ENCODE measurements around the gene DMWD. TPM values are rescaled to one million over a fixed set of nuclear protein-coding genes. Genes with fewer than 3 reads are reported as not detected.
A peak's percentile ranks its signal among the peaks of the same experiment; 100 is the strongest.

The DMWD gene
- total and polyA plus RNA-seq, 2 of the 13 experiments (the other 11 are each of a cell fraction or from before 2014, with no cell fraction given) = 10.3 to 14.9 TPM

DNA sequence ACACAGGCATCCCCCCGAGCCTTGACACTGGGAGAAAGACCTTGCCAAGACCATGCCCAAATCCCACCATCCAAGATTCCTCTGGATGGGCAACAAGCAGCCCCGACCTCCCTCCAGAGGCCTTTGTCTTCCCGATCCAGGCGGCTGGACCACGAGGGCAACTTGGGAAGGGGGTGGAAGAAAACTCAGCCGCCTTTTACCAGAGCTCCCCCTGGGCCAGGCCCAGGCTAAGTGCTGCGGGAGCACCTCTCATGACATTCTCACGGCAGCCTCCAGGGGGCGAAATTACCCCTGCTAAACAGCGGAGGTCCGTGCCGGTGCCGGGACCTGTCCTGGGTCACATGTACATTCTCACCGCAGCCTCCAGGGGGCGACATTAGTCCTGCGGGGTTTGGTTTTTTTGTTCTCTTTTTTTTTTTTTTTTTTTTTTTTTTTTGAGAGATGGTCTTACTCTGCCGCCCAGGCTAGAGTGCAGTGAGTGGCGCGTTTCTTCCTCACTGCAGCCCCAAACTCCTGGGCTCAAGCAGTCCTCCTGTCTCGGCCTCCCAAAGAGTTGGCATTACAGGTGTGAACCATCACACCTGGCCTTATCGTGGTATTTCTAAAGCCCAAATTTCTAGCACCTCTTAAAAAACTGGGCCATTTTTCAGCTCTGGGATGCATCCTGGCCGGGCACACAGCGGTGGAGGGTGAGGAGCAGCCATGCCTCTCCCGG, 24.5 kb upstream of the DMWD start (continued):
- no peak for TF ChIP-seq ZZZ3 (CRISPR knock-in tag; IDR thresholded peaks at IDR 0.05; ENCODE audit: borderline replicate concordance)
- no peak; the same call in 1 of the 2 replicates for TF ChIP-seq ZNF124 (CRISPR knock-in tag; IDR thresholded peaks at IDR 0.05)
- TF ChIP-seq, protein P1, sequence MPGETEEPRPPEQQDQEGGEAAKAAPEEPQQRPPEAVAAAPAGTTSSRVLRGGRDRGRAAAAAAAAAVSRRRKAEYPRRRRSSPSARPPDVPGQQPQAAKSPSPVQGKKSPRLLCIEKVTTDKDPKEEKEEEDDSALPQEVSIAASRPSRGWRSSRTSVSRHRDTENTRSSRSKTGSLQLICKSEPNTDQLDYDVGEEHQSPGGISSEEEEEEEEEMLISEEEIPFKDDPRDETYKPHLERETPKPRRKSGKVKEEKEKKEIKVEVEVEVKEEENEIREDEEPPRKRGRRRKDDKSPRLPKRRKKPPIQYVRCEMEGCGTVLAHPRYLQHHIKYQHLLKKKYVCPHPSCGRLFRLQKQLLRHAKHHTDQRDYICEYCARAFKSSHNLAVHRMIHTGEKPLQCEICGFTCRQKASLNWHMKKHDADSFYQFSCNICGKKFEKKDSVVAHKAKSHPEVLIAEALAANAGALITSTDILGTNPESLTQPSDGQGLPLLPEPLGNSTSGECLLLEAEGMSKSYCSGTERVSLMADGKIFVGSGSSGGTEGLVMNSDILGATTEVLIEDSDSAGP (CRISPR knock-in tag; IDR thresholded peaks at IDR 0.05; ENCODE audit: borderline replicate concordance) = peak; percentile 75; the same call in 1 of the 2 replicates
- TF ChIP-seq MTA1 (CRISPR knock-in tag; IDR thresholded peaks at IDR 0.05; ENCODE audit: borderline replicate concordance) = no peak
- no peak for TF ChIP-seq CCAR2 (optimal IDR thresholded peaks at IDR 0.05; ENCODE audit: low read depth, low read length)
- TF ChIP-seq ZFYVE20 (CRISPR knock-in tag; IDR thresholded peaks at IDR 0.05; ENCODE audit: borderline replicate concordance, low read depth) = no peak
- no peak for TF ChIP-seq ZNF549 (CRISPR knock-in tag; IDR thresholded peaks at IDR 0.05)
- TF ChIP-seq EZH2 (conservative IDR thresholded peaks at IDR 0.05; ENCODE audit: low read depth, low read length) = no peak
- no peak for TF ChIP-seq GATA4 (IDR thresholded peaks at IDR 0.05; ENCODE audit: borderline replicate concordance, low read depth)
- TF ChIP-seq, protein P2, sequence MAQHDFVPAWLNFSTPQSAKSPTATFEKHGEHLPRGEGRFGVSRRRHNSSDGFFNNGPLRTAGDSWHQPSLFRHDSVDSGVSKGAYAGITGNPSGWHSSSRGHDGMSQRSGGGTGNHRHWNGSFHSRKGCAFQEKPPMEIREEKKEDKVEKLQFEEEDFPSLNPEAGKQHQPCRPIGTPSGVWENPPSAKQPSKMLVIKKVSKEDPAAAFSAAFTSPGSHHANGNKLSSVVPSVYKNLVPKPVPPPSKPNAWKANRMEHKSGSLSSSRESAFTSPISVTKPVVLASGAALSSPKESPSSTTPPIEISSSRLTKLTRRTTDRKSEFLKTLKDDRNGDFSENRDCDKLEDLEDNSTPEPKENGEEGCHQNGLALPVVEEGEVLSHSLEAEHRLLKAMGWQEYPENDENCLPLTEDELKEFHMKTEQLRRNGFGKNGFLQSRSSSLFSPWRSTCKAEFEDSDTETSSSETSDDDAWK (CRISPR knock-in tag; IDR thresholded peaks at IDR 0.05) = no peak
- TF ChIP-seq JUND (CRISPR knock-in tag; IDR thresholded peaks at IDR 0.05) = no peak
- TF ChIP-seq, protein P3, sequence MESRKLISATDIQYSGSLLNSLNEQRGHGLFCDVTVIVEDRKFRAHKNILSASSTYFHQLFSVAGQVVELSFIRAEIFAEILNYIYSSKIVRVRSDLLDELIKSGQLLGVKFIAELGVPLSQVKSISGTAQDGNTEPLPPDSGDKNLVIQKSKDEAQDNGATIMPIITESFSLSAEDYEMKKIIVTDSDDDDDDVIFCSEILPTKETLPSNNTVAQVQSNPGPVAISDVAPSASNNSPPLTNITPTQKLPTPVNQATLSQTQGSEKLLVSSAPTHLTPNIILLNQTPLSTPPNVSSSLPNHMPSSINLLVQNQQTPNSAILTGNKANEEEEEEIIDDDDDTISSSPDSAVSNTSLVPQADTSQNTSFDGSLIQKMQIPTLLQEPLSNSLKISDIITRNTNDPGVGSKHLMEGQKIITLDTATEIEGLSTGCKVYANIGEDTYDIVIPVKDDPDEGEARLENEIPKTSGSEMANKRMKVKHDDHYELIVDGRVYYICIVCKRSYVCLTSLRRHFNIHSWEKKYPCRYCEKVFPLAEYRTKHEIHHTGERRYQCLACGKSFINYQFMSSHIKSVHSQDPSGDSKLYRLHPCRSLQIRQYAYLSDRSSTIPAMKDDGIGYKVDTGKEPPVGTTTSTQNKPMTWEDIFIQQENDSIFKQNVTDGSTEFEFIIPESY (CRISPR knock-in tag; IDR thresholded peaks at IDR 0.05) = peak; percentile 60
- no peak for TF ChIP-seq ZFY (CRISPR knock-in tag; IDR thresholded peaks at IDR 0.05)
- TF ChIP-seq ZNF570 (CRISPR knock-in tag; IDR thresholded peaks at IDR 0.05; ENCODE audit: borderline replicate concordance) = no peak
- TF ChIP-seq ZFP62 (CRISPR knock-in tag; IDR thresholded peaks at IDR 0.05) = no peak
- TF ChIP-seq SIN3B (IDR thresholded peaks at IDR 0.05; ENCODE audit: low read length) = no peak
- no peak for TF ChIP-seq NFIC (IDR thresholded peaks at IDR 0.05; ENCODE audit: low read length)
- TF ChIP-seq ZNF432 (CRISPR knock-in tag; IDR thresholded peaks at IDR 0.05; ENCODE audit: borderline replicate concordance) = no peak
- TF ChIP-seq, protein P4, sequence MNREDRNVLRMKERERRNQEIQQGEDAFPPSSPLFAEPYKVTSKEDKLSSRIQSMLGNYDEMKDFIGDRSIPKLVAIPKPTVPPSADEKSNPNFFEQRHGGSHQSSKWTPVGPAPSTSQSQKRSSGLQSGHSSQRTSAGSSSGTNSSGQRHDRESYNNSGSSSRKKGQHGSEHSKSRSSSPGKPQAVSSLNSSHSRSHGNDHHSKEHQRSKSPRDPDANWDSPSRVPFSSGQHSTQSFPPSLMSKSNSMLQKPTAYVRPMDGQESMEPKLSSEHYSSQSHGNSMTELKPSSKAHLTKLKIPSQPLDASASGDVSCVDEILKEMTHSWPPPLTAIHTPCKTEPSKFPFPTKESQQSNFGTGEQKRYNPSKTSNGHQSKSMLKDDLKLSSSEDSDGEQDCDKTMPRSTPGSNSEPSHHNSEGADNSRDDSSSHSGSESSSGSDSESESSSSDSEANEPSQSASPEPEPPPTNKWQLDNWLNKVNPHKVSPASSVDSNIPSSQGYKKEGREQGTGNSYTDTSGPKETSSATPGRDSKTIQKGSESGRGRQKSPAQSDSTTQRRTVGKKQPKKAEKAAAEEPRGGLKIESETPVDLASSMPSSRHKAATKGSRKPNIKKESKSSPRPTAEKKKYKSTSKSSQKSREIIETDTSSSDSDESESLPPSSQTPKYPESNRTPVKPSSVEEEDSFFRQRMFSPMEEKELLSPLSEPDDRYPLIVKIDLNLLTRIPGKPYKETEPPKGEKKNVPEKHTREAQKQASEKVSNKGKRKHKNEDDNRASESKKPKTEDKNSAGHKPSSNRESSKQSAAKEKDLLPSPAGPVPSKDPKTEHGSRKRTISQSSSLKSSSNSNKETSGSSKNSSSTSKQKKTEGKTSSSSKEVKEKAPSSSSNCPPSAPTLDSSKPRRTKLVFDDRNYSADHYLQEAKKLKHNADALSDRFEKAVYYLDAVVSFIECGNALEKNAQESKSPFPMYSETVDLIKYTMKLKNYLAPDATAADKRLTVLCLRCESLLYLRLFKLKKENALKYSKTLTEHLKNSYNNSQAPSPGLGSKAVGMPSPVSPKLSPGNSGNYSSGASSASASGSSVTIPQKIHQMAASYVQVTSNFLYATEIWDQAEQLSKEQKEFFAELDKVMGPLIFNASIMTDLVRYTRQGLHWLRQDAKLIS (CRISPR knock-in tag; IDR thresholded peaks at IDR 0.05) = no peak
- TF ChIP-seq ZNF660 (CRISPR knock-in tag; IDR thresholded peaks at IDR 0.05; ENCODE audit: borderline replicate concordance, low read depth) = no peak
